Mucosa of rectum (tissue), 2 donors: ENCODE data around the gene CREB5.
A peak's percentile ranks its signal among the peaks of the same experiment; 100 is the strongest.
"Not testable (repeated sequence)": the region's sequence is repeated elsewhere in the genome, so short reads cannot be mapped to it uniquely, and the experiment has no call there.

Experiments used
- H3K27ac ChIP-seq, 2 donors: one replicate each; pipeline ENCODE4 v1.7.0; 2013; ENCODE audit warnings: inconsistent platforms in 2 of 2, low read depth in 2 of 2, low read length in 2 of 2
- H3K27me3 ChIP-seq, 2 donors: one replicate each; pipeline ENCODE4 v1.7.0; 2013; ENCODE audit warnings: low read length in 2 of 2; ENCODE audit not compliant: control insufficient read depth in 2 of 2, insufficient read depth in 2 of 2
- H3K36me3 ChIP-seq, 2 donors: one replicate each; pipeline ENCODE4 v1.7.0; 2013; ENCODE audit warnings: low read length in 2 of 2; ENCODE audit not compliant: control insufficient read depth in 2 of 2, insufficient read depth in 2 of 2
- H3K4me1 ChIP-seq, 2 donors: one replicate each; pipeline ENCODE4 v1.7.0; 2013; ENCODE audit warnings: low read length in 2 of 2, mild to moderate bottlenecking in 1 of 2; ENCODE audit not compliant: control insufficient read depth in 2 of 2, insufficient read depth in 2 of 2
- H3K4me3 ChIP-seq, 2 donors: one replicate each; pipeline ENCODE4 v1.7.0; 2013; ENCODE audit warnings: low read length in 2 of 2
- H3K9ac ChIP-seq, 2 donors: one replicate each; pipeline ENCODE4 v1.7.0; 2013; ENCODE audit warnings: low read length in 2 of 2, low read depth in 1 of 2, mild to moderate bottlenecking in 1 of 2
- H3K9me3 ChIP-seq, 2 donors: one replicate each; pipeline ENCODE4 v1.7.0; 2013; ENCODE audit warnings: low read length in 2 of 2; ENCODE audit not compliant: control insufficient read depth in 2 of 2
- donor health status: healthy.
- donor health status: Normal muscosa, but diverticular disease.

Gene CREB5

GRCh38 chr7:28815369-28815927 lies 403.1 kb downstream of the CREB5 start:
- H3K27me3 ChIP-seq = no peaks in the 10 kb centered on the region
- no peaks in the 10 kb centered on the region for H3K36me3 ChIP-seq
- no peaks in the 10 kb centered on the region for H3K4me1 ChIP-seq
- peak overlapping the region; percentile 10 to 40 for H3K27ac ChIP-seq
- H3K9me3 ChIP-seq = no peaks in the 10 kb centered on the region
- H3K9ac ChIP-seq = no peak overlapping the region
- H3K4me3 ChIP-seq = no peak overlapping the region

DNA sequence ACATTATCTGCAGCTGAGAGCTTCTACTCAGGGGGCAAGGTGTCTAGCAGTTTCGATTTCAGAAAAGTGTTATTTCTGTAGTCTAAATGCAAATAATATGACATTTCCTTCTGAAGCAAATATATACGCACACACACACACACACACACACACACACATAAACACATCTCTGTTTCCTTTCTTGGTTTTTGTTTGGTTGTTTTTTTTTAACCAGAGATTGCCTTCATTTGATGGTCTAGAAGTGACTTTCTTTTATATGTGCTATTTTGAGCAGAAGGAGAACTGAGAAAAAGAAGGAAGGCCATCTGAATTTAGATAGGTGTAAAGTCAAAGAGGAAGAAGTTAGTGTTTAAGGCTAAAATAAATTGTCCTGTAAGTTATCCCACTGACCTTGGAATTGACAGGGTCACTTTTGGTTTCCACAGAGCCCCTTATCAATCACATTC lies 403.6 kb downstream of the CREB5 start:
- H3K27ac ChIP-seq = peak overlapping the region; percentile 10 to 40
- no peaks in the 10 kb centered on the region for H3K4me1 ChIP-seq
- no peaks in the 10 kb centered on the region for H3K36me3 ChIP-seq
- H3K27me3 ChIP-seq = no peaks in the 10 kb centered on the region
- no peak overlapping the region for H3K4me3 ChIP-seq
- no peak overlapping the region for H3K9ac ChIP-seq
- no peaks in the 10 kb centered on the region for H3K9me3 ChIP-seq

DNA sequence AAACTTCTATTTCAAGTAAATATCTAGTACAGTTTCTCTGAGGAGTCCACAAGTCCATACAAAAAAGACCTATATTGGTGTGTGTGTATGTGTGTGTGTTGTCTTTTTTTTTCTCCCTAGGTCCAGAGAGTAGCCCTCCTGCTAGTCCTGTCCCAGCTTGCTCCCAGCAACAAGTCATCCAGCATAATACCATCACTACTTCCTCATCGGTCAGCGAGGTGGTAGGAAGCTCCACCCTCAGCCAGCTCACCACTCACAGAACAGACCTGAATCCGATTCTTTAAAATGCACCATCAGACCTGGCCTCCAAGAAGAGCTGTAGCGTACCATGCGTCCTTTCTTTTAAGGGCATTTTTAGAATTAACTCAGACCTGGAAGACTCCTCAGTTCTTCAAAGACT lies 406.7 kb downstream of the CREB5 start:
- Histone ChIP-seq H3K4me1 (no peaks in the 10 kb centered on the region), H3K4me3 (no peak overlapping the region), H3K9me3 (no peaks in the 10 kb centered on the region), H3K27me3 (no peaks in the 10 kb centered on the region), H3K27ac (no peak overlapping the region), H3K9ac (no peak overlapping the region), H3K36me3 (no peaks in the 10 kb centered on the region)

- H3K9ac ChIP-seq = no peak overlapping the region
- H3K27ac ChIP-seq = no peak overlapping the region
- H3K4me3 ChIP-seq = no peak overlapping the region
- no peaks in the 10 kb centered on the region for H3K9me3 ChIP-seq
- no peaks in the 10 kb centered on the region for H3K36me3 ChIP-seq
- no peaks in the 10 kb centered on the region for H3K4me1 ChIP-seq
- H3K27me3 ChIP-seq = no peaks in the 10 kb centered on the region
Measured at GRCh38 chr7:28823582-28823981, 411.3 kb downstream of the CREB5 start.

DNA sequence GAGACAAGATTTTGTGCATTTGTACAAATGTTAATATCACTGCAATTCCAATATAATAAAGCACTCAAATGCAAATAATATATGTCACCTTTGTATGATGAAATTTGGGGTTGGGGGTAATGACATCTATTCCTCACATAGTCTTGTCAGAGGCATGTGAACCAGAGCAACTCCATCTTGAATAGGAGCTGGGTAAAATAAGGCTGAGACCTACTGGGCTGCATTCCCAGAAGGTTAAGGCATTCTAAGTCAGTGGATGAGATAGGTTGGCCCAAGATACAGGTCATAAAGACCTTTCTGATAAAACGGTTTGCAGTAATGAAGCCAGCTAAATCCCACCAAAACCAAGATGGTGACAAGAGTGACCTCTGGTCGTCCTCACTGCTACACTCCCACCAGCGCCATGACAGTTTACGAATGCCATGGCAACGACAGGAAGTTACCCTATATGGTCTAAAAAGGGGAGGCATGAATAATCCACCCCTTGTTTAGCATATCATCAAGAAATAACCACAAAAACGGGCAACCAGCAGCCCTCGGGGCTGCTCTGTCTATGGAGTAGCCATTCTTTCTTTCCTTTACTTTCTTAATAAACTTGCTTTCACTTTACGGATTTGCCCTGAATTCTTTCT lies 413.6 kb downstream of the CREB5 start:
- H3K9me3 ChIP-seq, H3K27me3 ChIP-seq, H3K4me1 ChIP-seq, H3K36me3 ChIP-seq, H3K9ac ChIP-seq, H3K27ac ChIP-seq, H3K4me3 ChIP-seq: not testable (repeated sequence)

DNA sequence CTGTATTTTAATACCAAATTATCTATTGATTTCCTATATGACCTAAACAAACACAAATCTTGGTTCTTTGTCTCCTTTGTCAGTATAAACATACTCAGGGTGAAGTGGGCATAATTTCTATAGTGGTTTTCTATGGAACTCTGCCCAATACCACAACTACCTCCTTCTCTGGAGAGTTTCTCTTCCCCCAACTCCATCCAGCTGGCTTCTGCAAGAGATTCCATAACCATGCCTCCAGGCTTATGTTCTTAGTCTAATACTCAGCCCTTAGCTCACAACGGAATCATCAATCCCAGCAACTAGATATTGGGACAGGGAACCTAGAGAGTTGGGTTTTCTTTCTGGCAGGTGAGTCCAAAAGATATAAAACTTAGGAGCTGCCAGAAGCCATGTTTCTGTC lies 418.5 kb downstream of the CREB5 start:
- Histone ChIP-seq H3K4me1 (no peaks in the 10 kb centered on the region), H3K9me3 (no peaks in the 10 kb centered on the region), H3K36me3 (no peaks in the 10 kb centered on the region), H3K27me3 (no peaks in the 10 kb centered on the region), H3K4me3 (no peak overlapping the region), H3K27ac (no peak overlapping the region), H3K9ac (no peak overlapping the region)

DNA sequence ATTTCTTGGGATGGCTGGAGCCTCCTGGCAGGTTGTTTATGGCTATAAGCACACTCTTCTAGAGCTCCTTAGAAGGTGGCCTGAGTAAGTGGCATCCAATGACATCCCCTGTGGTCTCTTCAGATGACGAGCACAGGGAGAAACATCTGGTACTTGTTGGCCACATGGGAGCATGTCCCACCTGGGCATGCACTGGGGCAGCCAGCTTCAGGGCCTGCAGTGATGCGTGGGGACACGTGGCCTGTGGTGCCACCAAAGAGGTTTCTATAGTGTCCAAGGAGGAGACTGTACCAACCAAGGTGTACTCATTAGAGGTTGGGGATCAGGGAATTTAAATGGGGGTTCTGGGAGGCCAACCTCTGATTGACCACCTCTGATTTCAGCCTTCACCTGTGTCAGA lies 420.4 kb downstream of the CREB5 start:
- Histone ChIP-seq H3K4me1 (no peaks in the 10 kb centered on the region), H3K27ac (no peak overlapping the region), H3K9me3 (no peaks in the 10 kb centered on the region), H3K36me3 (no peaks in the 10 kb centered on the region), H3K27me3 (no peaks in the 10 kb centered on the region), H3K9ac (no peak overlapping the region), H3K4me3 (no peak overlapping the region)

DNA sequence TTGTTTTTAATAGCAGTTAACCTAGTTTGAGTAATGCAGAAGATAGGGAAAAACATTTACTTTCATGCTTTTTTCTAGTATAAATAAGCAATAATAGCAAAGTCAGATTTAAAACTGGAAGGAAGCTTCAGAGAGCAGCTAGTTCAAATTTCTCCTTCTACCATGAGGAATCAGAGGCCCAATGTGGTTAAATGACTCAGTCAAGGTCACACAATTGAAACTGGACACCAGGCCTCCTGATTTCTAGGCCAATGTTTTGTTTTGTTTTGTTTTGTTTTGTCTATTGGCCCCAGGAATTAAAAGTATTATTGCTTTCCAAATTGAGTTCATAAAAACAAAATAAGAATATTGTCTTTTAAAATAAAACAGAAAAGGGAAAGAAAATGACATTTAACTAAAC lies 423.5 kb downstream of the CREB5 start:
- Histone ChIP-seq H3K9ac (no peak overlapping the region), H3K27me3 (no peaks in the 10 kb centered on the region), H3K9me3 (no peaks in the 10 kb centered on the region), H3K27ac (no peak overlapping the region), H3K4me1 (no peaks in the 10 kb centered on the region), H3K36me3 (no peaks in the 10 kb centered on the region), H3K4me3 (no peak overlapping the region)

GRCh38 chr7:28836716-28837115 lies 424.4 kb downstream of the CREB5 start:
- no peaks in the 10 kb centered on the region for H3K9me3 ChIP-seq
- H3K36me3 ChIP-seq = no peaks in the 10 kb centered on the region
- no peak overlapping the region for H3K4me3 ChIP-seq
- H3K9ac ChIP-seq = no peak overlapping the region
- no peaks in the 10 kb centered on the region for H3K4me1 ChIP-seq
- H3K27ac ChIP-seq = no peak overlapping the region
- no peaks in the 10 kb centered on the region for H3K27me3 ChIP-seq

DNA sequence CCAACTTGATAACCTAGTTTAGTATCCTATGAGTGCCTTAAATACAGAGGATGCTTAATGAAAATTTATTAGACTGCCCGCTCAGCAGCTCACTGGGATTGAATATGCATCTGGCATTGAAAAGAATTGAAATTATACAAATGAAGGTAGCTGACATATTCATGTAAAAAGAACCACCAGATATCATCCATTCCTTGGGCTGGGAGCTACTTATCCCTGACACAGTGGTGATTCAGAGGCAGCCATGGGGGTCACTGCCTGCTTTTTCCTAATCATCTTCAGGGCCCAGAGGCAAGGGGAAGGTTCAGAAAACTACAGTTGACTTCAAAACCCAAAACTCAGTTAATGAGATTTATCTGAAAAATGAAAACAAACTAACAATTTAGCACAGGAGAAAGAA lies 424.9 kb downstream of the CREB5 start:
- Histone ChIP-seq H3K9me3 (no peaks in the 10 kb centered on the region), H3K4me1 (no peaks in the 10 kb centered on the region), H3K4me3 (no peak overlapping the region), H3K27ac (no peak overlapping the region), H3K27me3 (no peaks in the 10 kb centered on the region), H3K36me3 (no peaks in the 10 kb centered on the region), H3K9ac (no peak overlapping the region)
